Pancreas (tissue), 10 donors: ENCODE results near the gene WWOX. TPM values are rescaled to one million over a fixed set of nuclear protein-coding genes. Genes with fewer than 3 reads are reported as not detected.

Experiments
- ATAC-seq, 4 donors: fragments of 200-7000 bp; cut with Tn5 transposase; one replicate each; pipeline versions ENCODE4 v1.8.0 to v1.9.1; 2020; ENCODE audit warnings: mild to moderate bottlenecking in 4 of 4, moderate library complexity in 4 of 4
- DNase-seq, 6 donors: peaks; one replicate each; pipeline ENCODE4 v3.0.0-alpha.2; 2020
- FAIRE-seq: peaks from 2 replicates; lab custom pipeline; 2012; peaks lifted over from hg19 to GRCh38; lab: Jason Lieb, UNC
- H3K27ac ChIP-seq, 4 donors: fragments of 200-600 bp; sonication (generic); 1 replicate in 3 of 4; 2 replicates in 1 of 4; pipeline versions ENCODE4 v1.5.0 to v1.8.0; 2020
- H3K27me3 ChIP-seq, 4 donors: fragments of 200-600 bp; one replicate each; pipeline ENCODE4 v1.8.0; 2021
- H3K36me3 ChIP-seq, 3 donors: fragments of 200-600 bp; sonication (generic) in 1 of 3; one replicate each; pipeline versions ENCODE4 v1.5.0 to v1.8.0; 2020 to 2021
- H3K4me1 ChIP-seq, 3 donors: fragments of 200-600 bp; one replicate each; pipeline ENCODE4 v1.8.0; 2021
- H3K4me3 ChIP-seq, 4 donors: fragments of 200-600 bp; sonication (generic) in 2 of 4; one replicate each; pipeline versions ENCODE4 v1.5.0 to v1.8.0; 2020 to 2021
- H3K9me3 ChIP-seq, 4 donors: fragments of 200-600 bp; one replicate each; pipeline ENCODE4 v1.8.0; 2021
- CTCF ChIP-seq, 4 donors: fragments of 200-600 bp; sonication (generic) in 3 of 4; IDR thresholded peaks; one replicate each; pipeline versions ENCODE4 v1.5.0 to v1.8.0; 2021; ENCODE audit warnings: antibody characterized with exemption in 4 of 4
- WGBS, 2 donors: extraction: QIAGEN DNeasy Blood & Tissue Kit; methylation state at CpG; one replicate each; pipeline ENCODE4 v1.1.7; 2013; 5-methylcytosine and 5-hydroxymethylcytosine counted together
- intact Hi-C, 3 donors: fragments of 100-400 bp; cut with DNase I; formaldehyde crosslinking; loops; one replicate each; pipeline versions ENCODE4 v1.11.1 to v1.14.2; 2022
- polyA plus RNA-seq, 2 donors: library from polyadenylated mRNA; stranded (reverse); fragments of 200-250 nt; gene quantifications; one replicate each; pipeline ENCODE4 v1.2.3, GENCODE V29; 2013
- total RNA-seq, 6 donors: library from RNA; stranded (reverse); fragmentation: NEBNext Ultra II Directional in 4 of 6; extraction: Animal tissue kit (Norgen Biotek cat#: 25700) in 4 of 6; gene quantifications; one replicate each; pipeline versions ENCODE4 v1.2.1 to v1.2.4, GENCODE V29; 2021 to 2023
- donor health status: healthy with polysubstance abuse.
- donor health status: DM: no; HTN: no; CAD: no; lungs with moderate emphysema.
- donor health status: DM: no; HTN: no; CAD: no.
- donor health status: control.
- donor health status: control.
- donor health status: Bipolar disorder and iron deficiency.
- donor health status: DM: yes; HTN: yes; CAD: no.
- donor health status: DM: no; HTN: no; CAD: no.
- donor health status: DM: no; HTN: no; CAD: no.
- donor health status: DM: yes; HTN: yes; CAD: no.

WWOX gene
- total and polyA plus RNA-seq, 8 donors = 6.8 to 14.4 (median 10.8) TPM

GRCh38 chr16:78566397-78567073 is 467.1 kb downstream of the WWOX start:
- H3K4me1 ChIP-seq = no peaks in the 10 kb centered on the region
- no peak overlapping the region for H3K27ac ChIP-seq
- no peaks in the 10 kb centered on the region for H3K9me3 ChIP-seq
- no peak for TF ChIP-seq CTCF (IDR thresholded peaks at IDR 0.05)
- DNase-seq = no peak
- no peaks in the 10 kb centered on the region for H3K36me3 ChIP-seq
- intact Hi-C loops = no loop called here
- ATAC-seq = no peak
- WGBS, 2 donors = 88 to 95% methylated on average over 5 of the region's 5 CpGs
- FAIRE-seq = no peak
- no peak overlapping the region for H3K4me3 ChIP-seq
- no peaks in the 10 kb centered on the region for H3K27me3 ChIP-seq

DNA sequence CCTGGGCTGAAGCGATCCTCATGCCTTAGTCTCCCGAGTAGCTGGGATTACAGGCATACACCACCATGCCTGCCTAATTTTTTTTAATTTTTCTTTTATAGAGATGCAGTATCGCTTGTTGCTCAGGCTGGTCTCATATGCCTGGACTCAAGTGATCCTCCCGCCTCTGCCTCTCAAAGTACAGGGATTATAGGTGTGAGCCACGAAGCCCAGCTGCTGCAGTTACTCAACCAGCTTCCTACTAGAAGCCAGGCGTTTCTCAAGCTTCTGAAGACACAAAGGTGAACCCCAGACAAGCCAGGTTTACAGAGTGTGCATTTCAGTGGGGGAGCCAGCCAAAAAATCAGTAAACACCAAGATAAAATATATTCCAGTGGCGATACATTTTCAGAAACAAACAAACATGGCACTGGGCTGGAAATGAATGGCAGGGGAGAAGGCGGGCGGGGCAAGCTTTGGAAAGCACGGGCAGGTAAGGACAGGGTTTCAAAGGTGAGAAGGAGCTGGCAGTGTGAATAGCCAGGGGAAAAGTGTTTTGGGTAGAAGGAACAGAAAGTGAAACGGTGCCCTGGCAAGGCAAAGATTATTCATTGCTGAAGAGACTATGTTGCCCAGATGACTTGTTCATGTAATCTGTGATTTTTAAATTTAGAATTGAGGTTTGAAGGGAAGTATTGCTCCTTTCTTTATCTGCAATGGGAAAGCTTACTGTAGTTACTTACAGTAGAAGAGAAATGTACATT is 471.1 kb downstream of the WWOX start:
- Histone ChIP-seq H3K4me3 (no peak overlapping the region), H3K9me3 (no peaks in the 10 kb centered on the region), H3K27me3 (peaks cover 0 to 4% (median 0%) of the 10 kb centered on the region in 4 donors), H3K27ac (no peak overlapping the region), H3K4me1 (no peaks in the 10 kb centered on the region), H3K36me3 (no peaks in the 10 kb centered on the region)
- no peak for DNase-seq
- no peak for TF ChIP-seq CTCF (IDR thresholded peaks at IDR 0.05)
- intact Hi-C loops = no loop called here
- no peak for FAIRE-seq
- WGBS, 2 donors = 87 to 88% methylated on average over 11 of the region's 11 CpGs
- ATAC-seq = no peak

GRCh38 chr16:78571434-78571833 is 472.0 kb downstream of the WWOX start:
- Histone ChIP-seq H3K27me3 (peaks cover 0 to 4% (median 0%) of the 10 kb centered on the region in 4 donors), H3K4me1 (no peaks in the 10 kb centered on the region), H3K27ac (no peak overlapping the region), H3K4me3 (no peak overlapping the region), H3K36me3 (no peaks in the 10 kb centered on the region), H3K9me3 (no peaks in the 10 kb centered on the region)
- ATAC-seq = no peak
- 93 to 97% methylated on average over 8 of the region's 8 CpGs for WGBS, 2 donors
- FAIRE-seq = no peak
- intact Hi-C loops = no loop called here
- DNase-seq = no peak
- TF ChIP-seq CTCF (IDR thresholded peaks at IDR 0.05) = no peak

DNA sequence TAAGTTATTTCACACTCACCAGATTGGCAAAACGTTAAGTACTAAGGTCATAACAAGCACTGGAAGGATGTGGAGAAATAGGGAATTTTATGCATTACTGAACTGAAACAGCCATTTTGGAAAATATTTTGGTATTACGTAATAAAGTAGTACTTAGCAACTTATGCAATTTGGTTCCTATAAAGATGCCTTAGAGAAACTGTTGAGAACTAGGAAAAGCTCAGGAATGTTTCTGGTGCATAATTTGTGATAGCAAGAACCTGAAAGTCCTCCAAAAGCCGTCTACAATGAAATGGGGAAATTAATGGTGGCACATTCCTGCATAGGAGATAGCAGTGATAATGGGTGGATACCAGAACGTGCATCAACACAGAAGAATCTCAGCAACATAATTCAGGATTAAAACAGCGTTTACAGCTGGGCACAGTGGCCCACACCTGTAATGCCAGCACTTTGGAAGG is 472.5 kb downstream of the WWOX start:
- no peak for DNase-seq
- no peak for FAIRE-seq
- no peak for TF ChIP-seq CTCF (IDR thresholded peaks at IDR 0.05)

More for the DNA sequence above, 472.5 kb downstream of the WWOX start:
- H3K27me3 ChIP-seq = peaks cover 0 to 4% (median 0%) of the 10 kb centered on the region in 4 donors
- H3K9me3 ChIP-seq = no peaks in the 10 kb centered on the region
- no peak for ATAC-seq
- no peaks in the 10 kb centered on the region for H3K36me3 ChIP-seq
- 83 to 87% methylated on average over 5 of the region's 5 CpGs for WGBS, 2 donors
- H3K27ac ChIP-seq = no peak overlapping the region
- intact Hi-C loops = no loop called here
- no peaks in the 10 kb centered on the region for H3K4me1 ChIP-seq
- H3K4me3 ChIP-seq = no peak overlapping the region
